Nephron (organoid): ENCODE results near the gene DMAP1.

Experiments used
- H3K27ac Mint-ChIP-seq, 3 experiments: 2 replicates each; pipeline ENCODE4 v1.8.0; 2020; ENCODE audit warnings: mixed read lengths in 3 of 3, mild to moderate bottlenecking in 2 of 3, moderate library complexity in 1 of 3
- H3K27me3 Mint-ChIP-seq: 2 replicates; pipeline ENCODE4 v1.8.0; 2021; ENCODE audit warnings: low read depth, mild to moderate bottlenecking, moderate library complexity, mixed read lengths
- H3K36me3 Mint-ChIP-seq: 2 replicates; pipeline ENCODE4 v1.8.0; 2020; ENCODE audit warnings: low read depth, mixed read lengths
- H3K4me1 Mint-ChIP-seq: 2 replicates; pipeline ENCODE4 v1.8.0; 2020; ENCODE audit warnings: mixed read lengths
- H3K4me3 Mint-ChIP-seq, 3 experiments: 2 replicates each; pipeline ENCODE4 v1.8.0; 2020; ENCODE audit warnings: mild to moderate bottlenecking in 3 of 3, mixed read lengths in 3 of 3, moderate library complexity in 2 of 3
- H3K9me3 Mint-ChIP-seq: 2 replicates; pipeline ENCODE4 v1.8.0; 2020; ENCODE audit warnings: mixed read lengths
- TF ChIP-seq, protein P1 (sequence below), 3 experiments: fragments of 200-600 bp; sonication (generic); IDR thresholded peaks; one replicate each; pipeline ENCODE4 v1.5.0; 2021; ENCODE audit warnings: antibody characterized with exemption in 3 of 3; ENCODE audit not compliant: unreplicated experiment in 3 of 3

The DMAP1 gene

DNA sequence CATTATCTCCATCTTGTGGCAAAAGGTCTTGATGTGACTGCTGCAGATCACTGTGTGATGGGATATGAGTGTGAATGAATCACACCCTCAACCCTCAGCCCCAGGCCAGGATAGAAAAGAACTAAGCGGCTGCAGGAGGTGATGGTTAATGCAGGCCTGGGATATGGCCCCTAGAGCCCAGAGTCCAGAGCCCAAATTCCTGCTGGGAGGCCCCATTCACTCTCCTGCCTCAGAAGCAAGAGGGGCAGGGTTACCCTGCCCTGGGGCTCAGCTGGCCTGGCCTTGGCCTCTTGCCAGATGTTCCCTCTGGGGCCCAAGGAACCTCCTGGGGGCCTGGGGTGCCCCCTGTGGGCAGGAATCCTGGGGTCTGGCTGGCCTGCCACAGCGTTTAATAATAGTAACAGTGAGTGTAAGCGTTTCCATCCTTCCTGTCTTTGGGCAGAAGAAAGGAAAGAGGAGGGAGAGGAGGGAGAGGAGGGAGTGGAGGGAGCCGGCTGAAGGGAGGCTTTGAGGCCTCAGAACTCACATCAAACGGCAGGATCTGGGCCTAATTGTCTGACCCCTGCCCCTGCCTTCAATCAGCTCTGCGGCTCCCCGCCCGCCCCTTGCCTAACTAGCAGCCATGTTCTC, 26.2 kb downstream of the DMAP1 start:
- H3K36me3 Mint-ChIP-seq: peaks cover 27% of the 10 kb centered on the region
- peak overlapping the region; percentile 30 to 89 (median 73) for H3K27ac Mint-ChIP-seq
- H3K4me1 Mint-ChIP-seq: peaks cover 39% of the 10 kb centered on the region
- no peaks in the 10 kb centered on the region for H3K9me3 Mint-ChIP-seq
- TF ChIP-seq, protein P1, sequence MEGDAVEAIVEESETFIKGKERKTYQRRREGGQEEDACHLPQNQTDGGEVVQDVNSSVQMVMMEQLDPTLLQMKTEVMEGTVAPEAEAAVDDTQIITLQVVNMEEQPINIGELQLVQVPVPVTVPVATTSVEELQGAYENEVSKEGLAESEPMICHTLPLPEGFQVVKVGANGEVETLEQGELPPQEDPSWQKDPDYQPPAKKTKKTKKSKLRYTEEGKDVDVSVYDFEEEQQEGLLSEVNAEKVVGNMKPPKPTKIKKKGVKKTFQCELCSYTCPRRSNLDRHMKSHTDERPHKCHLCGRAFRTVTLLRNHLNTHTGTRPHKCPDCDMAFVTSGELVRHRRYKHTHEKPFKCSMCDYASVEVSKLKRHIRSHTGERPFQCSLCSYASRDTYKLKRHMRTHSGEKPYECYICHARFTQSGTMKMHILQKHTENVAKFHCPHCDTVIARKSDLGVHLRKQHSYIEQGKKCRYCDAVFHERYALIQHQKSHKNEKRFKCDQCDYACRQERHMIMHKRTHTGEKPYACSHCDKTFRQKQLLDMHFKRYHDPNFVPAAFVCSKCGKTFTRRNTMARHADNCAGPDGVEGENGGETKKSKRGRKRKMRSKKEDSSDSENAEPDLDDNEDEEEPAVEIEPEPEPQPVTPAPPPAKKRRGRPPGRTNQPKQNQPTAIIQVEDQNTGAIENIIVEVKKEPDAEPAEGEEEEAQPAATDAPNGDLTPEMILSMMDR (IDR thresholded peaks at IDR 0.05; ENCODE audit: unreplicated experiment in 3 of 3): peak; percentile 13 to 34 (median 23)
- H3K4me3 Mint-ChIP-seq: peak overlapping the region in 1 of 3 experiments; percentile 12
- H3K27me3 Mint-ChIP-seq: no peaks in the 10 kb centered on the region

DNA sequence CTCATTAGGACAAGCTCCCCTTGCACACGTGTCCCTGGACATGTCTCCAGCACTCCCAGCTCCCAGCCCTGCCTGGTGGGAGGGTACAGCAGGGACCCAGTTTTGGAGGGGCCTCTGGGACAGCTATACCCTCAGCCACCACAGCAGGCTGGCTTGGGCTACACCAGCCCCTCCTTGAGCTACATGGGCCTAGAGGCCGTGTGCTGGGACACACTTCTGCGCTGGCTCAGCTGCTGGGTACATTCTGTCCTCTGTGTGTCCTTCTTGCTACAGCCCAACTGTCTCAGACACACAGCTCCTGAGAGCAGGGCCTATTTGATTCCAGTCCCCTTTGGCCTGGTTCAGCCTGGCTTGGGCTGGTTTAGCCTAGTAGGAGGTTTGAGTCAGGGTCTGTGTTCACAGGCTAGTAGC, 26.7 kb downstream of the DMAP1 start:
- H3K4me3 Mint-ChIP-seq: no peak overlapping the region
- H3K4me1 Mint-ChIP-seq: peaks cover 39% of the 10 kb centered on the region
- H3K36me3 Mint-ChIP-seq: peaks cover 28% of the 10 kb centered on the region
- no peaks in the 10 kb centered on the region for H3K9me3 Mint-ChIP-seq
- H3K27ac Mint-ChIP-seq: peak overlapping the region; percentile 30 to 89 (median 60)
- no peaks in the 10 kb centered on the region for H3K27me3 Mint-ChIP-seq
- TF ChIP-seq, protein P1 (IDR thresholded peaks at IDR 0.05; ENCODE audit: unreplicated experiment in 3 of 3): no peak

DNA sequence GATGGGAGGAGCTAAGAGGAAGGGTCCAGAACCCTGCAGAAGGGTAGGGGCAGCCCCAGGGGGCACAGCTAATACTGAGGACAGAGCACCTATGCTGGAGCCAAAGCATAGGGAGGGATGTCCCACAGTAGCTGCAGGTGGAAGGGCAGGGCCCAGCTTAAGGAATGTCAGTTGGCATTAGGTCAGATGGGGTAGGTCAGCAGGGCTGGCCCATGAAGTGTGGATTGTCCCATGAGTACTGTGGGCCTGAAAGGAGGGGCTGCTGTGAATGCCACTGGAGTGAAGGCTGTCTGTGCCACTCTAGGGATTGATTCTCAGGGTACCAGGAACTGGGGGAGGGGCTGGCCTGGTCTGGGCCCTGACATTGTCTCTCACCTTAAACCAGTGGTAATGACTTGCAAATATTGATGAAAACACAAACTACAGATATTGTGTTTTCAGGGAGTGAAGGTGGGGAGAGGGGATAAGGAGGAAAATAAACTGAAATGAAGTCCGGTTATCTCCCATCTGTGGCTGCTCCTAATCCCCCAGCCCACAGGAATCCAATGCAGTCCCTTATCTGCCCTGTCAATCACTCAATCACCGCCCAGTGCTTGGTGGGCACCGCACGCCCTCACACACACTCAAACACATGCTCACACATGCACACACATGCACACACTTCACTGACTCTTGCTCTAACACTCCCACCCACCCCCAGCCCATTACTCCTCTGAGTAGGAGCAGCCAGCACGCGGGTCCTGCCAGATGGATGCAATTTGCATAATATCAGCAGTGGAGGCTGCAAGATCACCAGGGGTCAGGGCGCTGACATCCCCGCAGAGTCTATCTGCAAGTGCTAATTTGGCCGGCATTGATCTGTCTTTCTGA, 27.8 kb downstream of the DMAP1 start:
- Mint-ChIP-seq H3K4me1 (peaks cover 39% of the 10 kb centered on the region), H3K9me3 (no peaks in the 10 kb centered on the region), H3K27ac (peak overlapping the region in 1 of 3 experiments; percentile 57), H3K36me3 (peaks cover 21% of the 10 kb centered on the region), H3K4me3 (no peak overlapping the region), H3K27me3 (no peaks in the 10 kb centered on the region)
- TF ChIP-seq, protein P1 (IDR thresholded peaks at IDR 0.05; ENCODE audit: unreplicated experiment in 3 of 3): no peak

DNA sequence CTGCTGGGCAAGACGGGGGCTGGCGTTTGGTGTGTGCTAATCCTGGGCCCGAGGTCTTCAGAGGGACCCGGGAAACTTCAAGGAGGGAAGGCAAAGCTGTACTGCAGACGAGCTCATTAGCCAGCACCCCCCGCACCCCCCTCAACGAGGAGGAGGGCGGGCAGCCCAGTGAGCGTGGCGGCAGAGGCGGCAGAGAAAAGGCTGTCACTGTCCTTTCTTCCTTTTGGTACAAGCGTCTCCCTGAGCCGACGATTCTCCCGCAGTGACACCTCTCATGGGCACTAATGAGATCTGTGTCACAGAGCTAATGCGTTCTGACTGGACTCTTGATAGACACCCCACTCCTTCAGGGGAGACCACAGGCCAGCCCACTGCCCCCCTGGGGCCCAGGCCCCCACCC, 29.5 kb downstream of the DMAP1 start:
- Mint-ChIP-seq H3K27me3 (no peaks in the 10 kb centered on the region), H3K36me3 (peaks cover 27% of the 10 kb centered on the region), H3K27ac (no peak overlapping the region), H3K4me3 (no peak overlapping the region), H3K9me3 (no peaks in the 10 kb centered on the region), H3K4me1 (peaks cover 38% of the 10 kb centered on the region)
- TF ChIP-seq, protein P1 (IDR thresholded peaks at IDR 0.05; ENCODE audit: unreplicated experiment in 3 of 3): no peak

DNA sequence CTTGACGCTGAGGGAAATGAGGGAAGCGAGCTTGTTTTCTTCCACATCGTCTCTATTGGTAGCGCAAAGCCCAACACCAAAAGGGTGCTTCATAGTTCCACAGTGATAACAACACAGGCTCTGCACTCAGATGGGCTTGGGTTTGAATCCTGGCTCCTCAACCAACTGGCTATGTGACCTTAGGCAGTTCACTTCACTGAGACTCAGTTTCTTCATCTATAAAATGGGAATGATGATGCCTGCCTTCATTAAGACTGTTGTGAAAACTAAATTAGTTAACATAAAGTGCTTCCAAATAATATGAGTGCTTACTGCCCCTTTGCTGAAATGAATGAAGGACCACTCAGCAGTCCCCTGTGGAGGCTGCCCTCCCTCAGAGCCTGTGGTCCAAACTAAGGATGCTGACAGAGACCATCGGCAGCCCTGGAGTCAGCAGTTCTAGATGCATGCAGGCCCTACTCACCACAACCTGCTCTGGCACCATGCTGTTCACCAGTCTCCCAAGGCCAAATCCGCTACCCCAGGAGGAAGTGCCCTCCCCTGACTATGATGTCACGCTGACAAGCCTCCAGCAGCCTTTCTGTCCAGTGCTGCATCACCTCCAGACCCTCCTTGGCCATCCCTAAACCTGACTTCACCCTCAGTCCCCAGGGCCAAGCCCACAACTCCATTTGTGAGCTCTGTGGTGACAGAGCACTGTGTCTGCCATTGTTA, 30.7 kb downstream of the DMAP1 start:
- Mint-ChIP-seq H3K36me3 (peaks cover 32% of the 10 kb centered on the region), H3K4me3 (no peak overlapping the region), H3K9me3 (no peaks in the 10 kb centered on the region), H3K27ac (peak overlapping the region in 1 of 3 experiments; percentile 12), H3K4me1 (peaks cover 29% of the 10 kb centered on the region), H3K27me3 (no peaks in the 10 kb centered on the region)
- TF ChIP-seq, protein P1 (IDR thresholded peaks at IDR 0.05; ENCODE audit: unreplicated experiment in 3 of 3): no peak
